ENCODE data around the gene CAMSAP1.

Gene CAMSAP1

DNA sequence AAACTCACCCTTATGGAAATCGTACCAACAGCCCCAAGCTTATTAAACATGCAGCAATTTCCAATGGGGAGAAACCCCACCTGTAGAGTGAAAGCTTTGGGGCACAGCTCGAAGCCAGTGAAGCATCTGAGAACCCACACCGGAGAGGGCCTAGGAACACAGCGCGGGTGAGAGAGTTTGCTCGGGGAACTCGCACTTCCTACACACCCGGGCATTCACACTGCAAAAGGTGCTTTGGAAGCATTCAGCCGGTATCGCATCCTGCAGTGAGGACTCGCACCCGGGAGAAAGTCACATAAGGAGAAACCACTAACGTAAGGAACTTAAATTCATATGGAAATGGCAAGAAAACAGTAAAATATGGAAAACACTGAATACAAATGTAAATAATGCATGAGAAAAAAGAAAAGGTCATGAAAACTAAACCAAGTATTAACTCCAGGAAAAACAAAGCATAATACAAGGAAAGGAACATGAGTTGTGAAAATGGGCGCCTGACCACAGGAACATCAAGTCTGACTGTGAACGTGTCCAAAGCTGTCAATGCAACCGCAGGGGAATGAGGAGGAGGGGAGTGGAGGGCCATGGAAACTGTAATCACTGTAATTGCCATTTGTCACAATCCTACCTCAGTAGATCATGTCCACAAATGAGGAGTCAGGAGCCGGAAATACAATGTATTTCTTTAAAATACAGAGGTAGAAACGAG is 28.7 kb downstream of the CAMSAP1 start:
- DNase-seq, result no peak

GRCh38 chr9:135877791-135878527 is 29.4 kb downstream of the CAMSAP1 start:
- no peak for DNase-seq

- DNase-seq, result no peak
Measured at GRCh38 chr9:135876936-135877335, 30.4 kb downstream of the CAMSAP1 start.

DNA sequence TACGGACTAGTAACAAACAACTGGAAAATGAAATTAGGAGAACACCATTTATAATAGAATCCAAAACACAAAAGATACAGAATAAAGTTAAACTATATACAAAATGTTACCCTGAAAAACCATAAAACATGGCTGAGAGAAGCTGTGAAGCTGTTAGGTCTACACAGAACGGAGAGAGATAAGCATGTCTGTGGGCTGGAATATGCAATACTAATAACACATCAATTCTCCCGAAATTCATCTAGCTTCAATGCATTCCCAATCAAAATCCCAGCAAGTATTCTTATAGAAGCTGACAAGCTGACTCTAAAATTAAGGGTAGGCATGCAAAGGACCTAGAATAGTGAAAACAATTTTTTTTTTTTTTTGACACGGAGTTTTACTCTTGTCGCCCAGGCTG is 32.5 kb downstream of the CAMSAP1 start:
- DNase-seq, result no peak

DNA sequence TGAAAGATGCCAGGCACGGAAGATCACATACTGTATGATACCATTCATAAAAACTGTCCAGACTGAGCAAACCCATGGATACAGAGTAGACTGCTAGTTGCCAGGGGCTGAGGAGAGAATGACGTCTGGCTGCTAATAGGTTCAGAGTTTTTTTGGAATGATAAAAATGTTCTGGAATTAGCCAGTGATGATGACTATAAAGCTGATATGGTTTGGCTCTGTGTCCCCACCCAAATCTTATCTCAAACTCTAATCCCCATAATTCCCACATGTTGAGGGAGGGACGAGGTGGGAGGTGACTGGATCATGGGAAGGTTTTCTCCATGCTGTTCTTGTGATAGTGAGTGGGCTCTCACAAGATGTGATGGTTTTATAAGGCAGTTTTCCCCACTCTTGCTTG is 37.4 kb downstream of the CAMSAP1 start:
- DNase-seq, result no peak

- DNase-seq, result no peak
Measured at GRCh38 chr9:135865531-135865930, 41.8 kb downstream of the CAMSAP1 start.

DNA sequence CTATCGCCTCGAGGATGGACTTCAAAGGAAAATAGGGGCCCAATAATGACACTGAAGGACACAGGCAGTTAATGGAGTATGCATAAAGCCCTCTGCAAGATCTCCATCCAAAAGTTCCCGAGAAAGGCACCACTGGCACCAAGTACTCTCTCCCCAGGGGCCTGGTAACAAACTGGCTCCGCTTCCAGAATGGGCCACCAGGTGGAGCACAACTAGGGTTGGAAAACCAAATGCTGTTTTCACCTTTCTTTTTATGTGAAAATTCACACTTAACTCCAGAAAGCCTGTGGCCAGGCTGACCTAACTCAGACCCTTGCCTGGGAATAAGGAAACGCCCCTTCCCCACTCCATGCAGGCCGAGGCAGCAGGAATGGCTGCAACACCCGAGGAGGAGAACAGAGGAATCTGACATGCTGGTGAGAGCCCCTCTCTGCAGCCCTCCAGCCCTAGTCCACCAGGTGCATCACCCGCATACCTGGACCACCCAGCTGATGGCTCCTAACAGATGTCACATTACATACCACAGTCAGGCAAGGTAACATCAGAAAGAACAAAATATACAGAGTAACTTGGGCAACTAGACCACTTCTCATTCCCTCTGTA is 42.8 kb downstream of the CAMSAP1 start:
- peak in 1 of 2 experiments; percentile 33 for DNase-seq

GRCh38 chr9:135862809-135863208 is 44.5 kb downstream of the CAMSAP1 start:
- no peak for DNase-seq

DNA sequence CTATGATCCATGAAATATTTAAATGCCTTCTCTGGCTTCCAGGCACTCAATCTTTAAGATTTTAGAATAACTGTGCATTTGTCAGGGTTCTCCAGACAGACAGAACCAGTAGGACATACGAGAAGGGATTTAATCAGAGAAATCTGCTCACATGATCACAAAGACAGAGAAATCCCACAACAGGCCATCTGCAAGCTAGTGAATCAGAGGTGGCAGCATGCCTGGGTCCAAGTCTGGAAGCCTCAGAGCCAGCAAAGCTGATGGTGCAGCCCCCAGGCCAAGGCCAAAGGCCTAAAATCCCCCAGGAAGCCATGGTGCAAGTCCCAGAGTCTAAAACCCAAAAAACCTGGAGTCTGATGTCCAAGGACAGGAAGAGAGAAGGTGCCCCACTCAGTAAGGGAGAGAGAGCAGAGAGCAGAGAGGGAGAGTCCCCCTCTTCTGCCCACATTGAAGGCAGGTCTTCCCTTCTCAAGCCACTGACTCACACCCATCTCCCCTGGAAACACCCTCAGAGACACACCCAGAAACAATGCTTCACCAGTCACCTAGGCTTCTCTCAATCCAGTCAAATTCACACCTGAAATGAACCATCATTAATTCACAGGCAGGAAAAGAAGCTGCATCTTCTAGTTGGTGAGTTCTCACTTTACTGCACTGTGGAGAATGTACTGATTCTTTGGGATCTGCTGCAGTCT is 48.7 kb downstream of the CAMSAP1 start:
- DNase-seq, result no peak

DNA sequence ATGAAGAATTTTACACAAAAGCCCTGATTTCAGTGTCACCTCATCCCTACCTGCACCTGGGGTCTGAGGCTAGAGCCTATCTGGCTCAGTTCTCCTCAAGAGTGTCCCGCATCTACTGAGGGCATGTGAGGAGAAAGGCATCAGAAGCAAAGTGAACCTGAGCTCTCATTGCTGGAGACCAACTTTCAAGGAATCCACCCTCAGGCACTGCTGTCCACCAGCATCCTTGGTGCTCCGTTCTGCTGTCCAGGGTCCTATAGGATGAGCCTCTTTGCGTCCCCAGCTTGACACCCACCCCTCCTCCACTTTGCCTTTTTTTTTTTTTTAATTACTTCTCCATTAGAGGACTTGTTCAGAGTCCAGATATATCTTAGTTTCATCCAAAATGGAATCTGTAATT is 49.5 kb downstream of the CAMSAP1 start:
- DNase-seq, result no peak

DNA sequence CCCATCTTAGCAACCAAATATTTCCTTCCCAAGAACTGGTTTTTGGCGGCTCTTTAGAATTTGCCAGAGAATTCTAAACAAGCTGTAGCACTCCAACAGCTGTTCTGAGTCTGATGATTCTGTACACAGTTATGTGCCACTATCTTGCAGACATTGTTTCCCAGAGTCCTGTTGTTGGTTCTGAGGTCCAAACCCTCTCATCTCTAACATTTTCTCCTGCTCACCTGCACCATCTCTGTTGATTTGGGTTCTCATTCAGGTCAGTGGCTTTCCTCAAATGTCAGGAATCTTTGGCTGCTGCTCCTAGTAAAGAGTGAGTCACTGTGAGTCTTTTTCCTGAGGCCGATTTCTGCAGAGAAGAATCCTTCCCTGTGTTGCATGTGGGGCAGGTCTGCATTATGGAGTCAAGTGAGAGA is 50.0 kb downstream of the CAMSAP1 start:
- no peak for DNase-seq

- DNase-seq, result no peak
Measured at GRCh38 chr9:135851748-135852147, 55.6 kb downstream of the CAMSAP1 start.

DNA sequence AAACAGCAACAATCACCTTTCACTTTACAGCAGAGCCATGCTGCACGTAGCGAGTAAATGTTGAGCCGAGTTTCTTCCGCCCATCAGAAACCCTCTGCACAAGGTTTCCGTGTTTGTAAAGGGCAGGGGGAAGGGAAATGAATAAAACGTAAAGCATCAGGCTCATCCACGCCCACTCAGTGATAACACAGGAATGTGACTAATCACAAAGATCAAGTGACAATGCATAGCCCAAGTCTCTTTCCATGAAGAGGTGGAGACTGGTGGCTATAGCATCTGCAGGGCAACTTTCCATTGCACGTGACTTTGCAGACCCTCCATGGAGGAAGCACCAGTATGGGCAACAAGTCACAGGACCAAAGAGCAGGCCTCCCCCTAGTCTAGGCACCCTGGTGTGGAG is 56.6 kb downstream of the CAMSAP1 start:
- DNase-seq, result no peak

DNA sequence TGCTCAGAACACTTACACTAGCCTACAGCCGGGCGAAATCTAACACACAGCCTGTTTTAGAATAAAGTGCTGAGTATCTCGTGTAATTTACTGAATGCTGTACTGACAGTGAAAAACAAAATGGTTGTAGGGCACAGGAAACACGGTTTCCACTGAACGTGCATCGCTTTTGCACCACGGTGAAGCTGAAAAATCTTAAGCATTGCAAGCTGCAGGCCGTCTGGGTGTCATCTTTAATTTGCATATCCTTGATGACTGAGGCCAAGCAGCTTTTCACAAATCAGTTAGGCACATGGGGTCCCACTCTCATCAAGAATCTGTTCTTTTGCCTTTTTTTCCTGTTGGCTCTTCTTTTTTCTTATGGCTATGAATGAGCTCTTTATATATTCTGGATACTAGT is 58.2 kb downstream of the CAMSAP1 start:
- DNase-seq, result no peak

DNA sequence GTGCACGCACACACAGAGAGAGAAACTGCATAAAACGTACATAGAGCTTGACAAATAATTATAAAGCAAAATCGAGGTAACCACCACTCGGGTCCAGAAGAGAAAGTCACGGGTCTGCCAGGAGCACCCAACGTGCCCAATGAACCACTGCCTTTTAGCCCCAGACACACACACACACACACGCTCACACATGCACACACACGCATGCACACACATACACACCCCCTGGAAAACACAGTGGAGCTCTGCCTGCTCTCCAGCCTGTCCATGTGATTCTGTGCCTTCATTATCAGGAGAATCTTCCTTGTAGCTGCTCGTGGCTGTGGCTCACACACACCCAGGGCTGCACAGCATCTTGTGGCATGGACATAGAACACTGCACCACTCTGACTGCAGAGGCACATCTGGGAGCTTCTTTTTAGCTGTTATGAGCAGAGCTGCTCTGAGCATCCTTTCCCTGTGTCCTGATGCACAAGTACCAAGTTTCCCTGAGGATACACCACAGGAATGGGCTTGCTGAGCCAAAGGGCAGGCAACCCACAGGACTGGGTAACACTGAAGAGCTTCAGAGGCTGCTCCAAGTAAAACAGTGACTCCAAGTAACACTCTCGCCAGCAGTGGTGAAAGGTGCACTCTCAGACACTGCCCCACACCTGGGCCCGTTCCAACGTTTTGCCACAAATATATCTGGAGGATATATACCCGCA is 58.9 kb downstream of the CAMSAP1 start:
- no peak for DNase-seq

DNA sequence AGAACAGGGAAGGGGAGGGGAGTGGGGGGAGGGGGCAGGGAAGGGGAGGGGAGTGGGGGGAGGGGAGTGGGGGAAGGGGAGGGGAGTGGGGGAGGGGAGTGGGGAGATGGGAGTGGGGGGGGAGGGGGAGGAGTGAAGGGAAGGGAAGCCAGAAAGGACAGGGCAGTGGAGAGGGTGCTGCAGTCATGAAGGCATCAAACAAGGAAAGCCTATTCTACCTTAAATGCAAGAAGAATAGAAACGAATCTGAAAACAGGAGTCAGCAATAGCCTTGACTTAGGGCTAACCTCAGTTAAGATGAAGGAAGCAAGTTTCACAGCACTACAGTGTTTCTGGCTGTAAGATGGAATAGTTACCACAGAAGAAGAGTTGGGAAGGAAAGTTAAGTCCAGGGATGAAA is 59.5 kb downstream of the CAMSAP1 start:
- DNase-seq, result peak in 1 of 2 experiments; percentile 28

DNA sequence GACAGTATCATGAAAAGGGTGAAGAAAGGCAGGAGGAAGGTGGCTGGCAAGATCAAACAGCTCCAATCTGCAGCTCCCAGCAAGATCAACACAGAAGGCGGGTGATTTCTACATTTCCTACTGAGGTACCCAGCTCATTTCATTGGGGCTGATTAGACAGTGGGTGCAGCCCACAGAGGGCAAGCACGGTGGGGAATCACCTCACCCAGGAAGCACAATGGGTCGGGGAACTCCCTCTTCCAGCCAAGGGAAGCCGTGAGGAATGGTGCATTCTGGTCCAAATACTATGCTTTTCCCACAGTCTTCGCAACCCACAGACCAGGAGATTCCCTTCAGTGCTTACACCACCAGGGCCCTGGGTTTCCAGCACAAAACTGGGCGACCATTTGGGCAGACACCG is 66.8 kb downstream of the CAMSAP1 start:
- no peak for DNase-seq

DNA sequence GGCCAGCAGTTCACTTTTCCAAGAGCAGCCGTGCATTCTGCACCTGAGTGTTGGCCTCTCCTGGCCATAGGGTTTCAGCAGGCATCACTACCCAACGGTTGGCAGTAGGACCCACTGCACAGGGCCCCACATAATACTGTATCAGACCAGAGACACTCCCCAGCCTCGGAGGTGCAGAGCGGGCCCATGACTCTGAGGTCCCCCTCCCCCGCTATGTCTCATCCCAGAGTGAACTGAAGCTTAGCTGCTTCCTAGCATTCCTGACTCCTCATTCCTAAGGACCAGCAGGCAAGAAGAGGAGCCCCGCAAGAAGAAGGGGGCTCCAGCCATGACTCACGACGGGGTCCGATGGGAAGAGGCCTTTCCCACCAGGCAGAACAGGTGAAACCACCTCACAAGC is 67.2 kb downstream of the CAMSAP1 start:
- DNase-seq, result no peak

DNA sequence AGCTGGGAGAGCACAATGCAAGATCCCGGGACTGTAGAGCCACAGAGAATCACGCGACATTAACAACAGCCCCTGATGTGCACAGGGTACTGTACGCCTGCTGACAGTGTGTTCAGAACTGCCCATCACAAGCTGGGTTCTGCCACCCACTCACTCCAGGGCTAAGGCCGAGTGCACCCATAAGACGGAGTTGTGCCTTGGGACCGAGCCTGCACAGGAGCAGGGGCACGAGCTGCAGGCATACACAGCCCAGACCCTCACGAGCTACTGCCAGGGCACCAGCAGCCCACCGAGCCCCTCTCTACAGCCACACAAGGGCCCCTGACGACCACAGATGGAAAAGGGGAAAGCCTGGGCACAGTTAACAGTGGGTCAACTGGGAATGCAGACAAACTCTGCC is 67.8 kb downstream of the CAMSAP1 start:
- no peak for DNase-seq

DNA sequence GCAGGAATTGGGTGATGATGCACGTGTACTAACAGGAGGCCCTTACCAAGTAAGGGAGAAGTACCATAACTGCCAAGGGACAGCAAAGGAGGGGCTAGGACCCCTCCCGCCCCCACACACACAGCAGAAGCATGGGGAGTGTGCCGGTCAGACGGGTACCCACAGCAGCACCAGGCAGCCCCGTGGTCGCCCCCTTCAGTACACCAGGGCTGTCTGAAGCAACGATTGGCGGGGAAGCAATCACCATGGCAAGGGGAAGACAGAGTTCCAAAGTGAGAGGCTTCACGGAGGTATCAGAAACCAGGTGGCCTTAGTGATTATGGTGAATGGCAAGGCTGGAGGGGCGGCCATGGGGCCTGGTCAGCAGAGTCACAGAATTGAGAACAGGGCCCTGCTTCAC is 72.2 kb downstream of the CAMSAP1 start:
- no peak for DNase-seq

DNA sequence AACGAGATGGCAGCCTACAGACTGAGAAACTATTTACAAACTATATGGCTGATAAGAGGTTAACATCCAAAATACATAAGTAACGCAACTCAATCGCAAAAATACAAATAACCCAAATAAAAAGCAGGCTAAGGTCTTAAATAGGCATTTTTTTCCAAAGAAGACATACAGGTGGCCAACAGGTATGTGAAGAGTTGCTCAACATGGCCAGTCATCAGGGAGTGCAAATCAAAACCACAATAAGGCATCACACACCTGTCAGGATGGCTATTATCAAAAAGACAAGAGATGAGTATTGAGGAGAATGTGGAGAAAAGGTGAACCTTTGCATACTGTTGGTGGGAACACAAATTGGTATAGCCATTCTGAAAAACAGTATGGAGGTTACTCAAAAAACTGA is 73.5 kb downstream of the CAMSAP1 start:
- no peak for DNase-seq

DNA sequence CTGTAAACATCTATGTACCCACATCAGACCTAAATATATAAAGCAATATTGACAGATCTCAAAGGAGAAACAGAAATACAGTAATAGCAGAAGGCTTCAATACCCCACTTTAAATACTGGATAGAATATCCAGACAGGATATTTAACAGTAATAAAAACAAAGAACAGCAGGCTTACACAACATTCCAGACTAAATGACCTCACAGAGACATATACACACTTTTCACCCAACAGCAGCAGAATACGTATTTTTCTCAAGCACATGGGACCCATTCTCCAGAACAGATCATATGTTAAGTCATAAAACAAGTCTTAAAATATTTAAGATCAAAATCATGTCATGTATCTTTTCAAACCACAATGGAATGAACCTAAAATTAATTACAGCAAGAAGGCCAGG is 76.8 kb downstream of the CAMSAP1 start:
- no peak for DNase-seq

DNA sequence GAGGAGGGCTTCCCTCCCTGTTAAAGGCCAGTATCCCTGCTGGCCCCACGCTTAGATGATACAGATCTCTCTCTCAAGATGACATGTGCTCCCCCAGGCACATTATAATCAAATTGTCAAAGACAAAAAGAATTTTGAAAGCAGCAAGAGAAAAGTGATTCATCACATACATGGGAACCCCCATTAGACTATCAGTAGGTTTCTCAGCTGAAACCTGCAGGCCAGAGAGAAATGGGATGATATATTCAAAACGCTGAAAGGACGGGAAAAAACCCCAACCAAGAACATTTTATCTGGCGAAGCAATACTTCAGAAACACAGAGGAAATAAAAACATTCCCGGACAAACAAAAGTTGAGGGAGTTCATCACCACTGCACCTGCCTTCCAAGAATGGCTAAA is 78.7 kb downstream of the CAMSAP1 start:
- DNase-seq, result no peak

All from SW 1271 (cell line).